ENCODE data around the gene SORBS2. TPM values are rescaled to one million over a fixed set of nuclear protein-coding genes. Genes with fewer than 3 reads are reported as not detected.

The SORBS2 gene
- total RNA-seq, 1 donor from 2014 or later, result 60.4 TPM

GRCh38 chr4:185831125-185831815 lies 19.3 kb upstream of the SORBS2 start:
- TF ChIP-seq POLR2A (IDR thresholded peaks at IDR 0.05), result no peak
- TF ChIP-seq POLR2AphosphoS5 (IDR thresholded peaks at IDR 0.05; ENCODE audit: insufficient read depth in 1 of 2, low read depth in 1 of 2), result no peak
- no peak for TF ChIP-seq CTCF (IDR thresholded peaks at IDR 0.05)
- H3K27me3 ChIP-seq, result no peaks in the 10 kb centered on the region
- no peaks in the 10 kb centered on the region for H3K9me3 ChIP-seq
- H3K4me3 ChIP-seq, result no peak overlapping the region
- intact Hi-C loops (cut with DNase I), result no loop called here
- H3K27ac ChIP-seq, result no peak overlapping the region
- H3K4me1 ChIP-seq, result no peaks in the 10 kb centered on the region
- DNase-seq (ENCODE audit: extremely low spot score in 2 of 2), result no peak
- H3K36me3 ChIP-seq, result no peaks in the 10 kb centered on the region

- no peaks in the 10 kb centered on the region for H3K27me3 ChIP-seq
- TF ChIP-seq POLR2A (IDR thresholded peaks at IDR 0.05), result no peak
- TF ChIP-seq CTCF (IDR thresholded peaks at IDR 0.05), result no peak
- TF ChIP-seq POLR2AphosphoS5 (IDR thresholded peaks at IDR 0.05; ENCODE audit: insufficient read depth in 1 of 2, low read depth in 1 of 2), result no peak
- intact Hi-C loops (cut with DNase I), result no loop called here
- no peaks in the 10 kb centered on the region for H3K9me3 ChIP-seq
- no peak overlapping the region for H3K27ac ChIP-seq
- no peak for DNase-seq (ENCODE audit: extremely low spot score in 2 of 2)
- H3K4me1 ChIP-seq, result no peaks in the 10 kb centered on the region
- no peaks in the 10 kb centered on the region for H3K36me3 ChIP-seq
- H3K4me3 ChIP-seq, result no peak overlapping the region
Observed at GRCh38 chr4:185830263-185830994, 18.4 kb upstream of the SORBS2 start.

- Histone ChIP-seq H3K27me3 (no peaks in the 10 kb centered on the region), H3K4me1 (no peaks in the 10 kb centered on the region), H3K36me3 (no peaks in the 10 kb centered on the region), H3K4me3 (no peak overlapping the region), H3K9me3 (no peaks in the 10 kb centered on the region), H3K27ac (no peak overlapping the region)
- intact Hi-C loops (cut with DNase I), result no loop called here
- no peak for TF ChIP-seq POLR2AphosphoS5 (IDR thresholded peaks at IDR 0.05; ENCODE audit: insufficient read depth in 1 of 2, low read depth in 1 of 2)
- no peak for TF ChIP-seq POLR2A (IDR thresholded peaks at IDR 0.05)
- TF ChIP-seq CTCF (IDR thresholded peaks at IDR 0.05), result no peak
- no peak for DNase-seq (ENCODE audit: extremely low spot score in 2 of 2)
Observed at GRCh38 chr4:185826381-185826780, 14.4 kb upstream of the SORBS2 start.

- no peak for DNase-seq (ENCODE audit: extremely low spot score in 2 of 2)
Observed at GRCh38 chr4:185825737-185826136, 13.7 kb upstream of the SORBS2 start.

More at GRCh38 chr4:185825737-185826136, 13.7 kb upstream of the SORBS2 start:
- H3K36me3 ChIP-seq, result no peaks in the 10 kb centered on the region
- no peak overlapping the region for H3K27ac ChIP-seq
- intact Hi-C loops (cut with DNase I), result no loop called here
- H3K4me1 ChIP-seq, result no peaks in the 10 kb centered on the region
- no peak for TF ChIP-seq POLR2AphosphoS5 (IDR thresholded peaks at IDR 0.05; ENCODE audit: insufficient read depth in 1 of 2, low read depth in 1 of 2)
- TF ChIP-seq POLR2A (IDR thresholded peaks at IDR 0.05), result no peak
- TF ChIP-seq CTCF (IDR thresholded peaks at IDR 0.05), result no peak
- no peaks in the 10 kb centered on the region for H3K9me3 ChIP-seq
- H3K27me3 ChIP-seq, result no peaks in the 10 kb centered on the region
- no peak overlapping the region for H3K4me3 ChIP-seq
